HG03064 (cell line): ENCODE data around the gene EXOC6B.

Experiments used
- ATAC-seq: cut with Tn5 transposase; IDR thresholded peaks from one replicate; pipeline ENCODE4 v1.9.1; 2021; ENCODE audit warnings: low read depth; ENCODE audit not compliant: unreplicated experiment

The EXOC6B gene

GRCh38 chr2:72325592-72326422, 500.0 kb downstream of the EXOC6B start:
- ATAC-seq: no peak

DNA sequence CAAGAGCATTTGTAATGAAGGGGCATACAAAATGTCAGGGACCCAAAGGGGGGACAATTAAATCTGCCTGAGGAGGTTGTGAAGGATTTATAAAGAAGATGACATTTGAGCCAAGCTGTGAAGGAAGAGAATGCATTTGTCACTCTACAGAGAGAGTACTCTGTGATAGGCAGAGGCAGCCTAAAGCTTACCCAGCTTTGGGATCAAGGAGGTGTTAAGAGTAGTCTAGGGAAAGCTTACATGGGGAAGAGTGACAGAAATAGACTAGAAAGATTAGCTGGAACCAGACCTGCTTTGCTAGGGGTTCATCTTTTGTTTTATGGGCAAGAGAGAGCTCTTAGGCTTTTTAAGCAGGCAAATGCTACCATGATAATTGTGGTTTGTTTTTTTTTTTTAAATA, 509.1 kb downstream of the EXOC6B start:
- ATAC-seq: no peak

DNA sequence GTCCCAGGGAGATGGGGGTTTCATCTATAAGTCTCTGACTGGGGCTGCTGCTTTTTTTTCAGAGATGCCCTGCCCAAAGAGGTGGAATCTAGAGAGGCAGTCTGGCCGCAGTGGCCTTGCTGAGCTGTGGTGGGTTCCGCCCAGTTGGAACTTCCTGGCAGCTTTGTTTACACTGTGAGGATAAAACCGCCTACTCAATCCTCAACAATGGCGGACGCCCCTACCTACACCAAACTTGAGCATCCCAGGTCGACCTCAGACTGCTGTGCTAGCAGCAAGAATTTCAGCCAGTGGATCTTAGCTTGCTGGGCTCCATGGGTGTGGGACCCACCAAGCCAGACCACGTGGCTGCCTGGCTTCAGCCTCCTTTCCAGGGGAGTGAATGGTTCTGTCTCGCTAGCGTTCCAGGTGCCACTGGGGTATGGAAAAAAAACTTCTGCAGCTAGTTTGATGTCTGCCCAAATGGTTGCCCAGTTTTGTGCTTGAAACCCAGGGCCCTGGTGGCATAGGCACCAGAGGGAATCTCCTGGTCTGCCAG, 525.6 kb downstream of the EXOC6B start:
- ATAC-seq: no peak

- ATAC-seq: no peak
These were observed 532.2 kb downstream of the EXOC6B start for GRCh38 chr2:72293620-72294019.

DNA sequence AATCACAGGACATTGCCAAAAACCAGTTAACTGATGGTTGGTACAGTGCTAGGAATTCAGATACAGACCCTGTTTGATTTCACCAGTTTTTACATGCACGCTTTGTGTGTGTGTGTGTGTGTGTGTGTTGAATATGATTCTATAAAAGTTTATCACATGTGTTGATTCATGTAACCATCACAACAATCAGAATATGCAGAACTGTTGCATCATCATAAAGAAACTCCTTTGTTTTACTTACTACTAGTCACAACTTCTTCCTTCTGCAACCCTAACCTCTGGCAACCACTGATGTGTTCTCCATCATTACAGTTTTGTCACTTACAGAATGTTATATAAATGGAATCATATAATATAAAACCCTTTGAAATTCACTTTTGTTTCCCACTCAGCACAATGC, 533.4 kb downstream of the EXOC6B start:
- no peak for ATAC-seq

DNA sequence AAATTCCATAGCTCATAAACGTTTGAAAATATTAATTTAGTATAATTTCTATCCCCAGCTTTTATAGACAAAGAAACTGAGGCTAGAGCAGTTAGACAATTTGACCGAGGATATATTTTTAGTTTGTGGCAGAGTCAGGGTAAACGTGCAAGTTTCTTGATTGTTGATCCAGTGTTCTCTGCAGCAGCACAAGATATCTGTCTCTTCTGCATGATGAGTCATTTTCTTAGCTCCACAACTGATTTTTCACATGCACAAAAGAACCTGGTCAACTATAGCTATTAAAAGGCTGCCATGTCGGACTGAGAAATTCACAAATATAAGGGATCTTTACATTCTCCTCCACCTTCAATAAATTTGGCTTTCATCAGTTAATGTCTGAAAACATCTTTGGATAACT, 534.8 kb downstream of the EXOC6B start:
- no peak for ATAC-seq

- no peak for ATAC-seq
These were observed 536.1 kb downstream of the EXOC6B start for GRCh38 chr2:72289736-72290135.

DNA sequence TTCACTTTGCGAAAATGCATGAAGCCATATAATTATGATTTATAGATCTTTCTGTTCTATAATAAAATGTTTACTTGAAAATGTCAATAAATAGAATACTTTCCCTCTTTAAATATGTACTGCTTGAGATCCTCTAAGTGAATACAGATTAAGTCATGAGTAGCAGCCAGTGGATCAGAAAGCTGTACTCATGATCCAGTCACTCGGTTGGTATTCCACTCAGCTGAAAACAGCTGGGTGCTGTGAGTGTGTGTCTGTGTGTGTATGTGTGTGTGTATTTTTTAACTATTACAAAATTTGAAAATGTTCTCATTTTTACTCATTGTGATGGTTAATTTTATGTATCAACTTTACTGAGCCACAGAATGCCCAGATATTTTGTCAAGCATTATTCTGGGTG, 536.5 kb downstream of the EXOC6B start:
- no peak for ATAC-seq

DNA sequence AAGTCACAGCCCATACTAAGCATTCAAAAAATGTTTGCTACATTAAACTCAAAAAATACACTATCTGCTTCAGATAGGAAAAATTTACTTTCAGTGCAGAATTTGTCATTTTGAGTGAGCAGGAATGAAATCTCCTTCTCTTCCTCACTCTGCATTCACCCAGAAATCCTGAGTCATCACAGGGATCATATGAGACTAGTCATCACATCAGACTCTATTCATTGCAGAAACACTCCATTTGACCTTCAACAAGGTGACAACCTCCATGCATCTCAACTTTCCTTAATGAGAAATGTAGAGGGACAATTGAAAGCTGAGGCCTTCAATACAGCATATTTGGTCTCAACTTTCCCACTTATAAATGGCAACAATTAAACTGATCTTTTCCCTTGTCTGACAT, 547.8 kb downstream of the EXOC6B start:
- ATAC-seq: no peak

DNA sequence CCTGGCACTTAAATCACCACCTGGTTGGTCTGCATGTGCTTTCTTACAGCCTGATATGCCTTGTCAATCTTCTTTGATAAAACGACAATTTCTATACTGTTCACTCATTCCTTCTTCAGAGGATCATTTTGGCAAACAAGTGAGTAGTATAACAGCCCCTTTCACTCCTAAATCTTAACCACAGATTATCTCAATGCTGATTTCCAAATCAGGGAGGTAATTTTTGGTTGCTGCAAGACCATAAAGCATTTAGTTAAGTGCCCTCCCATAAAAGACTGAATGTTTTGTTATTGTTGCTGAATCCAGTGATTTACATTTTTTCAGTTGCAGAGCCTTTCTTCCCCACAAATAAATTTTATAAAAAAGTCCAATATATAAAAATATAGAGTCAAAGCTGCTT, 549.0 kb downstream of the EXOC6B start:
- ATAC-seq: no peak

- no peak for ATAC-seq
These were observed 549.5 kb downstream of the EXOC6B start for GRCh38 chr2:72276356-72276755.

GRCh38 chr2:72275084-72275483, 550.7 kb downstream of the EXOC6B start:
- no peak for ATAC-seq

- no peak for ATAC-seq
These were observed 551.4 kb downstream of the EXOC6B start for GRCh38 chr2:72274380-72274797.

DNA sequence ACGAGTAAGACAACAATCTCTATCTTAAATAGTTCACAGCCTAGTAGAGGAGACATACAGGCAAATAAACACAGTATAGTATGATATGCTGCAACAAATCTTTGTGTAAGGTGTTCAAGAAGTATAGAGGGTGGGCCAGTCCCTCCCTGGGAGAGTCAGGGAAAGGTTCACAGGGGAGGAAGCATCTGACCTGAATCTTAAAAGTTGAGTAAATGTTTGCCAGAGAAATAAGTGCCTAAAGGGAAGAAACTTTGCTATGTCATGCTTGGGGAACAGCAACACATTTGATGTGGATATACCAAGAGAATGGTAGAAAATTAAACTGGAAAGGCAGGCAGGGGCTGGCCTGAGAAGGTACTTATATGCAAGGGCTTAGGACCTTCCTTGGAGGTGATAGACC, 552.4 kb downstream of the EXOC6B start:
- ATAC-seq: no peak

- no peak for ATAC-seq
These were observed 553.8 kb downstream of the EXOC6B start for GRCh38 chr2:72271766-72272641.

GRCh38 chr2:72271276-72271614, 554.6 kb downstream of the EXOC6B start:
- ATAC-seq: no peak

GRCh38 chr2:72270556-72271275, 555.1 kb downstream of the EXOC6B start:
- no peak for ATAC-seq

- ATAC-seq: no peak
These were observed 562.1 kb downstream of the EXOC6B start for GRCh38 chr2:72263776-72264060.

DNA sequence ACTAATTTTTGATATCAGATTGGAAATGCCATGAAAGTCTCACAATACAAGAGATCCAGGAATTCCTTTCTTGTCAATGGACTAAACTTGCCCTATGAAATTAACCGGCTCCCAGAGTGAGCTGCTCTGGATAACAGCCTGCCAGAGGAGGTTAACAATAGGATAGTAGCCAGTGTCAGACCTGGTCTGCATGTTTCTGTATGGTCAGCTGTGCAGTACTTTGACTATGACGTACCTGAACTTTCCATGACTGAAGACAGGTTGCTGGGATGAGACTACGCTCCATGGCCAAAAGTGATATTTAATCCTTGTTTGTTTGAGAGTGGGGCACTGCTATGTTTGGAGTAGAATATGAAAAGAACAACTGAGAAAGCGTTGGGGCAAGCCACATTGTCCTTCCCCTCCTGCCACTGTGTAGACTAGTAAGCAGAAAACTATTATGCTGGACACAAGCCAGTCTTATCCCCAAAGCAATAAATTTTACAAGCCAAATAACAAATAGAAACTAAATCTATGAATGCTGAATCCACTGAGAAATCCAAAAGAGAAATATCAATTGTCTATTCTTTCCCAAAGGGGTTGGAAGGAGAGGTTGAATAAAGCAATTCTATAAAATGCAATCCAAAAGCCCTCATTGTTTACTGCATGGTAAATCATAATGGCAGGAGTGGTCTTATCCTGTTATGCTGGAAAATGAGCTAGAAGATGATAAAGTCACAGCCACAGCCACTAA, 562.6 kb downstream of the EXOC6B start:
- ATAC-seq: no peak

- ATAC-seq: no peak
These were observed 564.8 kb downstream of the EXOC6B start for GRCh38 chr2:72261076-72261475.
